Measurements from ENCODE around the gene ADGRF5.
A peak's percentile ranks its signal among the peaks of the same experiment; 100 is the strongest.

The ADGRF5 gene

GRCh38 chr6:46925563-46926253 lies 4.0 kb upstream of the ADGRF5 start:
- H3K27ac ChIP-seq (ENCODE audit: poor library complexity, severe bottlenecking), result peak overlapping the region; percentile 79
- no peak overlapping the region for H3K4me3 ChIP-seq (ENCODE audit: severe bottlenecking)
- peak; percentile 75 for DNase-seq (ENCODE audit: low spot score)
- no peaks in the 10 kb centered on the region for H3K36me3 ChIP-seq (ENCODE audit: low read depth)
- peak; percentile 92 for ATAC-seq (ENCODE audit: low read depth)
- H3K9me3 ChIP-seq (ENCODE audit: severe bottlenecking), result no peaks in the 10 kb centered on the region
- H3K4me1 ChIP-seq (ENCODE audit: insufficient read depth, poor library complexity, severe bottlenecking), result peaks cover 22% of the 10 kb centered on the region
- no peaks in the 10 kb centered on the region for H3K27me3 ChIP-seq (ENCODE audit: insufficient read depth, poor library complexity, severe bottlenecking)
- no peak for TF ChIP-seq CTCF (IDR thresholded peaks at IDR 0.05; ENCODE audit: poor library complexity, severe bottlenecking)

DNA sequence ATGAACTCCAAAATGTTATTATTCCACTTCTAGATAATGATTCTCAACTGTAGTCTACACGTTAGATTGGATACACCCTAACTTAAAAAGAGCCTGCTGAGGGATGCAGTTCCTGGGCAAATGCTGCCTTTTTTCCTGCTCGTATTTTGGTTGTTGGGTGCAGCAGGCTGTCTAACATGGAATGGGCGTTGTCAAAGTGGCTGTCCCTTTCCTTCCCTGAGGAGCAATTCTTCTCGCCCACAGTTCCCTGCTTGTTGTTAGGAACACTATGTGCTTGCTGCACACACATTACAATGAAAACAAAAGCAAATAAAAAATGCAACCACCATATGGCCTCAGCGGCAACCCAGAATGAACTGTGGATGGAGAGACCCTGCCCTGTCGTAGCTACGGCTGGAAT lies 1.7 kb upstream of the ADGRF5 start:
- no peaks in the 10 kb centered on the region for H3K36me3 ChIP-seq (ENCODE audit: low read depth)
- no peak for TF ChIP-seq CTCF (IDR thresholded peaks at IDR 0.05; ENCODE audit: poor library complexity, severe bottlenecking)
- H3K9me3 ChIP-seq (ENCODE audit: severe bottlenecking), result no peaks in the 10 kb centered on the region
- H3K4me3 ChIP-seq (ENCODE audit: severe bottlenecking), result no peak overlapping the region
- ATAC-seq (ENCODE audit: low read depth) (no peak), DNase-seq (ENCODE audit: low spot score) (no peak)
- H3K27me3 ChIP-seq (ENCODE audit: insufficient read depth, poor library complexity, severe bottlenecking), result no peaks in the 10 kb centered on the region
- peaks cover 22% of the 10 kb centered on the region for H3K4me1 ChIP-seq (ENCODE audit: insufficient read depth, poor library complexity, severe bottlenecking)
- H3K27ac ChIP-seq (ENCODE audit: poor library complexity, severe bottlenecking), result no peak overlapping the region

DNA sequence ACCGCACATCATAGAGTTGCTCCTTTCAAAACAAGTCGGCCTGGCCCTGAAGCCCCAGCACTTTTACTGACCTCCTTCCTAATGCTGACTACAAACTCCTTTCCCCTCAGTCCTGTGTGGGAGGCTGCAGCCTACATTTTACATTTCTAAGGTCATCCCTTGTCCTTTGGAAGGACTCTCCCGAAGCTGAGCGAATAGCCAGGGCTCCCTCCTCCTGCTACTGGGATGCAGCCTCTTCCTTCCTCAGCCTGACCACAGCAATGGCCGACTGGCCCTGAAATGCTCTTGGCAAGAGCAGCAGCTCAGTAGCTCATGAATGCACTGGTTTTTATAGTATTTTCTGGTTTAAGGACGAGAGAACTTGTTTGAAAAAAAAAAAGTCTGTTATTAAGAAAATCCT lies 679 bp downstream of the ADGRF5 start:
- Histone ChIP-seq H3K4me3 (ENCODE audit: severe bottlenecking) (no peak overlapping the region), H3K9me3 (ENCODE audit: severe bottlenecking) (no peaks in the 10 kb centered on the region), H3K36me3 (ENCODE audit: low read depth) (no peaks in the 10 kb centered on the region), H3K27ac (ENCODE audit: poor library complexity, severe bottlenecking) (no peak overlapping the region), H3K27me3 (ENCODE audit: insufficient read depth, poor library complexity, severe bottlenecking) (no peaks in the 10 kb centered on the region), H3K4me1 (ENCODE audit: insufficient read depth, poor library complexity, severe bottlenecking) (peaks cover 4% of the 10 kb centered on the region)
- TF ChIP-seq CTCF (IDR thresholded peaks at IDR 0.05; ENCODE audit: poor library complexity, severe bottlenecking), result no peak
- ATAC-seq (ENCODE audit: low read depth), result no peak
- DNase-seq (ENCODE audit: low spot score), result no peak

DNA sequence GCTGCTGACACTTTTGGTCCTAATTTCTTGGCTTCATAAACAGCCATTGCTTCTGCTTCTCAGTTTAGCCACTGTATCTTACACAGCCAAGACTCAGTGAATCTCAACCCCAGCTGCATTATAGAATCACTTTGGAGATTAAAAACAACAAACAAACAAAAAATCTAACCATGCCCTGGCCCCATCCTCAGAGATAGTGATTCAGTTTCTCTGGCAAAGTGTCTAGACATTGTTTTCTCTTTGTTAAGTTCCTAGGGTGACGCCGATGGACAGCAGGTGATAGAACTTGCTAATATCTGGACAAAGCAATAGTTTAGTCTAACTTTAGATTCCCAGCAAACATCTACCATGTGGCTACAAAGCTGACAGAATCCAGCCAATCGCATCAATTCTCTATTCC lies 2.9 kb downstream of the ADGRF5 start:
- Histone ChIP-seq H3K27ac (ENCODE audit: poor library complexity, severe bottlenecking) (no peak overlapping the region), H3K27me3 (ENCODE audit: insufficient read depth, poor library complexity, severe bottlenecking) (no peaks in the 10 kb centered on the region), H3K36me3 (ENCODE audit: low read depth) (no peaks in the 10 kb centered on the region), H3K4me1 (ENCODE audit: insufficient read depth, poor library complexity, severe bottlenecking) (no peaks in the 10 kb centered on the region), H3K9me3 (ENCODE audit: severe bottlenecking) (no peaks in the 10 kb centered on the region), H3K4me3 (ENCODE audit: severe bottlenecking) (no peak overlapping the region)
- ATAC-seq (ENCODE audit: low read depth) (no peak), DNase-seq (ENCODE audit: low spot score) (no peak)
- no peak for TF ChIP-seq CTCF (IDR thresholded peaks at IDR 0.05; ENCODE audit: poor library complexity, severe bottlenecking)

- H3K27ac ChIP-seq (ENCODE audit: poor library complexity, severe bottlenecking), result no peak overlapping the region
- H3K9me3 ChIP-seq (ENCODE audit: severe bottlenecking), result no peaks in the 10 kb centered on the region
- TF ChIP-seq CTCF (IDR thresholded peaks at IDR 0.05; ENCODE audit: poor library complexity, severe bottlenecking), result no peak
- no peaks in the 10 kb centered on the region for H3K27me3 ChIP-seq (ENCODE audit: insufficient read depth, poor library complexity, severe bottlenecking)
- no peak for DNase-seq (ENCODE audit: low spot score)
- H3K4me3 ChIP-seq (ENCODE audit: severe bottlenecking), result no peak overlapping the region
- H3K36me3 ChIP-seq (ENCODE audit: low read depth), result no peaks in the 10 kb centered on the region
- no peaks in the 10 kb centered on the region for H3K4me1 ChIP-seq (ENCODE audit: insufficient read depth, poor library complexity, severe bottlenecking)
- ATAC-seq (ENCODE audit: low read depth), result no peak
Measured at GRCh38 chr6:46917002-46917545, 4.7 kb downstream of the ADGRF5 start.

Data from RWPE2 (cell line).